OCI-LY1 (cell line): Measurements from ENCODE around the gene RAB36.

Source experiments
- EZH2 ChIP-seq: fragments of 200-600 bp; sonication (generic), shearing (Covaris generic); IDR thresholded peaks from 2 replicates; pipeline ENCODE4 v1.8.0; 2017; ENCODE audit warnings: borderline replicate concordance, mixed run types, mild to moderate bottlenecking, antibody characterized with exemption, low read length, moderate library complexity, mixed read lengths
- TF ChIP-seq, protein P1 (sequence below): fragments of 200-600 bp; sonication (generic), shearing (Covaris generic); IDR thresholded peaks from 2 replicates; pipeline ENCODE4 v1.5.1; 2017; ENCODE audit warnings: mild to moderate bottlenecking, antibody characterized with exemption, low read length, moderate library complexity, mixed read lengths

DNA sequence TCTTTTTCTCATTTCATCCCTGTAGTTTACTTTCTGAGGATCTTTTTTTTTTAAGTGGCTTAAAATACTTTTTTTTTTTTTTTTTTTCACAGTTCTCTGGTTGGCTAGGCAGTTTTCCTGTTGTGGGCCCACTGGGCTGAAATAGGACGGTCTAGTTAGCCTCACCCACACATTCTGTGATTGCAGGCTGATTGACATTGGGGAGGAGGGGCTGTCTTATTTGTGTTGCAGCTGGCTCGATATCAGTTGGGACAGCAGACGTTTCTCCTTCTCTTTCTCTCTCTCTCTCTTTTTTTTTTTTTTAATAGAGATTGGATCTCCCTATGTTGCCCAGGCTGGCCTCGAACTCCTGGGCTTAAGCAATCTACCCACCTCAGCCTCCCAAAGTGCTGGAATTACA, 41.9 kb downstream of the RAB36 start:
- TF ChIP-seq, protein P1, sequence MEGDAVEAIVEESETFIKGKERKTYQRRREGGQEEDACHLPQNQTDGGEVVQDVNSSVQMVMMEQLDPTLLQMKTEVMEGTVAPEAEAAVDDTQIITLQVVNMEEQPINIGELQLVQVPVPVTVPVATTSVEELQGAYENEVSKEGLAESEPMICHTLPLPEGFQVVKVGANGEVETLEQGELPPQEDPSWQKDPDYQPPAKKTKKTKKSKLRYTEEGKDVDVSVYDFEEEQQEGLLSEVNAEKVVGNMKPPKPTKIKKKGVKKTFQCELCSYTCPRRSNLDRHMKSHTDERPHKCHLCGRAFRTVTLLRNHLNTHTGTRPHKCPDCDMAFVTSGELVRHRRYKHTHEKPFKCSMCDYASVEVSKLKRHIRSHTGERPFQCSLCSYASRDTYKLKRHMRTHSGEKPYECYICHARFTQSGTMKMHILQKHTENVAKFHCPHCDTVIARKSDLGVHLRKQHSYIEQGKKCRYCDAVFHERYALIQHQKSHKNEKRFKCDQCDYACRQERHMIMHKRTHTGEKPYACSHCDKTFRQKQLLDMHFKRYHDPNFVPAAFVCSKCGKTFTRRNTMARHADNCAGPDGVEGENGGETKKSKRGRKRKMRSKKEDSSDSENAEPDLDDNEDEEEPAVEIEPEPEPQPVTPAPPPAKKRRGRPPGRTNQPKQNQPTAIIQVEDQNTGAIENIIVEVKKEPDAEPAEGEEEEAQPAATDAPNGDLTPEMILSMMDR: no peak
- TF ChIP-seq EZH2: no peak
